HEK293T (cell line): ENCODE data around the gene TMC8.

Experiments
- ARNT ChIP-seq: fragments of 450-650 bp; IDR thresholded peaks from 2 replicates; pipeline ENCODE4 v1.6.1; 2017; ENCODE audit warnings: mild to moderate bottlenecking
- BHLHE40 ChIP-seq: fragments of 450-650 bp; IDR thresholded peaks from 2 replicates; pipeline ENCODE4 v1.6.1; 2016; ENCODE audit warnings: mild to moderate bottlenecking, moderate library complexity, borderline replicate concordance
- ELF4 ChIP-seq: fragments of 450-650 bp; IDR thresholded peaks from 2 replicates; pipeline ENCODE4 v1.6.1; 2017; ENCODE audit warnings: antibody characterized with exemption
- FOXA1 ChIP-seq: fragments of 450-650 bp; IDR thresholded peaks from 2 replicates; pipeline ENCODE4 v1.6.1; 2016; ENCODE audit warnings: mild to moderate bottlenecking
- FOXK2 ChIP-seq: fragments of 450-650 bp; IDR thresholded peaks from 2 replicates; pipeline ENCODE4 v1.6.1; 2016; ENCODE audit warnings: mild to moderate bottlenecking
- FOXM1 ChIP-seq: fragments of 450-650 bp; IDR thresholded peaks from 2 replicates; pipeline ENCODE4 v1.6.1; 2017; ENCODE audit warnings: mild to moderate bottlenecking, borderline replicate concordance
- SP1 ChIP-seq: fragments of 450-650 bp; IDR thresholded peaks from 2 replicates; pipeline ENCODE4 v1.6.1; 2017
- ZNF384 ChIP-seq: fragments of 450-650 bp; IDR thresholded peaks from 2 replicates; pipeline ENCODE4 v1.6.1; 2016
- TF ChIP-seq, protein P1 (sequence below): fragments of 450-650 bp; IDR thresholded peaks from 2 replicates; pipeline ENCODE4 v1.6.1; 2016

DNA sequence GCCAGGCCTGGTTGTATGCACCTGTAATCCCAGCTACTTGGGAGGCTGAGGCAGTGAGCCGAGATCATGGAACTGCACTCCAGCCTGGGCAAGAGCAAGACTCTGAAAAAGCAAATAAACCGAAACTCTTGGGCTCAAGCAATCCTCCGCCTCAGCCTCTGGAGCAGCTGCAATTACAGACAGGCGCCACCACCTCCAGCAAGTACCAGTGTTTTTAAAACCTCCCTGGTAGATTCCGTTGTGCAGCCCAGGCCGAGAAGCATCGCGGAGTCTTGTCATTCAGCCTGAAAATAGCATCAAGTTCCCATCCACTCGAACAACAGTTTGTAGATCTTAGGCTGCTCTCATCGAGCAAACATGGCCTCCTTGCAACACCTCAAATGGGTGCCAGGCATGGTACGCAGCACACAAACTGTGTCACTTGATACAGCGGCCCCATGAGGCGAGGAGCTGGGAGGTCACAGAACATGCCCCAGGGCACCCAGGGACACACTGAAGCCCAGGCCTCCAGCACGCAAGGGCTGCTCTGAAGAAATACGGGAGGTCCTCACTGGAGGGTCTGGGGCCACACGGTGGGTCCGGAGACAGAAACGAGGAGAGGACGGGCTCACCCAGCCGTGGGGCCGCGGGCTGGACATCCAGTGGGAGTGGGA is 20.1 kb upstream of the TMC8 start:
- no peak for TF ChIP-seq FOXK2
- no peak for TF ChIP-seq ZNF384
- no peak for TF ChIP-seq SP1
- TF ChIP-seq ELF4: no peak
- no peak for TF ChIP-seq FOXA1
- TF ChIP-seq ARNT: no peak
- TF ChIP-seq, protein P1, sequence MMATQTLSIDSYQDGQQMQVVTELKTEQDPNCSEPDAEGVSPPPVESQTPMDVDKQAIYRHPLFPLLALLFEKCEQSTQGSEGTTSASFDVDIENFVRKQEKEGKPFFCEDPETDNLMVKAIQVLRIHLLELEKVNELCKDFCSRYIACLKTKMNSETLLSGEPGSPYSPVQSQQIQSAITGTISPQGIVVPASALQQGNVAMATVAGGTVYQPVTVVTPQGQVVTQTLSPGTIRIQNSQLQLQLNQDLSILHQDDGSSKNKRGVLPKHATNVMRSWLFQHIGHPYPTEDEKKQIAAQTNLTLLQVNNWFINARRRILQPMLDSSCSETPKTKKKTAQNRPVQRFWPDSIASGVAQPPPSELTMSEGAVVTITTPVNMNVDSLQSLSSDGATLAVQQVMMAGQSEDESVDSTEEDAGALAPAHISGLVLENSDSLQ: no peak
- TF ChIP-seq FOXM1: no peak
- no peak for TF ChIP-seq BHLHE40
